Mesenchymal stem cell (in vitro differentiated cells and primary cell): ENCODE results near the gene NAT9.

Source experiments
- DNase-seq: peaks from one replicate; pipeline ENCODE4 v3.0.0-alpha.2; 2013
- H2AFZ ChIP-seq: one replicate; pipeline ENCODE4 v1.6.1; 2013; ENCODE audit warnings: low read depth, mild to moderate bottlenecking, control low read depth, inconsistent platforms, low read length, moderate library complexity
- H2AK5ac ChIP-seq: 2 replicates; pipeline ENCODE4 v1.6.1; 2013; ENCODE audit warnings: low read length, moderate library complexity, mild to moderate bottlenecking, inconsistent platforms; ENCODE audit not compliant: severe bottlenecking
- H2BK120ac ChIP-seq: one replicate; pipeline ENCODE4 v1.6.1; 2013; ENCODE audit warnings: low read depth, mild to moderate bottlenecking, inconsistent platforms, low read length, moderate library complexity
- H2BK12ac ChIP-seq, 2 experiments: one replicate each; pipeline ENCODE4 v1.6.1; 2013; ENCODE audit warnings: inconsistent platforms in 2 of 2, low read length in 2 of 2, mild to moderate bottlenecking in 2 of 2, moderate library complexity in 2 of 2, control low read depth in 1 of 2
- H2BK15ac ChIP-seq: one replicate; pipeline ENCODE4 v1.6.1; 2013; ENCODE audit warnings: mild to moderate bottlenecking, low read depth, inconsistent platforms; ENCODE audit not compliant: poor library complexity, severe bottlenecking
- H2BK5ac ChIP-seq: 2 replicates; pipeline ENCODE4 v1.6.1; 2013; ENCODE audit warnings: low read depth, mild to moderate bottlenecking, low read length, control low read depth, inconsistent platforms; ENCODE audit not compliant: poor library complexity, severe bottlenecking
- H3K14ac ChIP-seq, 2 experiments: one replicate each; pipeline ENCODE4 v1.6.1; 2013; ENCODE audit warnings: inconsistent platforms in 2 of 2, low read length in 2 of 2, control low read depth in 1 of 2, mild to moderate bottlenecking in 1 of 2, moderate library complexity in 1 of 2
- H3K18ac ChIP-seq, 2 experiments: one replicate each; pipeline ENCODE4 v1.6.1; 2013; ENCODE audit warnings: inconsistent platforms in 2 of 2, low read length in 2 of 2, control low read depth in 1 of 2, low read depth in 1 of 2, mild to moderate bottlenecking in 1 of 2
- H3K23ac ChIP-seq, 2 experiments: one replicate each; pipeline ENCODE4 v1.6.1; 2013; ENCODE audit warnings: inconsistent platforms in 2 of 2, low read length in 2 of 2, mild to moderate bottlenecking in 2 of 2, moderate library complexity in 2 of 2, control low read depth in 1 of 2
- H3K27ac ChIP-seq: 2 replicates; pipeline ENCODE4 v1.5.1; 2013; ENCODE audit warnings: mild to moderate bottlenecking, moderate library complexity, low read length, control low read depth, inconsistent platforms; ENCODE audit not compliant: poor library complexity, severe bottlenecking
- H3K27me3 ChIP-seq, 2 experiments: 2 replicates each; pipeline versions ENCODE4 v1.6.1 to v1.7.0; 2013; ENCODE audit warnings: low read length in 2 of 2, mild to moderate bottlenecking in 2 of 2, moderate library complexity in 2 of 2, control low read depth in 1 of 2, inconsistent platforms in 1 of 2; ENCODE audit not compliant: control insufficient read depth in 1 of 2, insufficient read depth in 1 of 2
- H3K36me3 ChIP-seq, 2 experiments: 2 replicates each; pipeline versions ENCODE4 v1.6.1 to v1.7.0; 2013; ENCODE audit warnings: low read length in 2 of 2, control low read depth in 1 of 2, inconsistent platforms in 1 of 2, low read depth in 1 of 2, mild to moderate bottlenecking in 1 of 2; ENCODE audit not compliant: insufficient read depth in 2 of 2, control insufficient read depth in 1 of 2
- H3K4ac ChIP-seq, 2 experiments: one replicate each; pipeline ENCODE4 v1.6.1; 2013; ENCODE audit warnings: inconsistent platforms in 2 of 2, low read length in 2 of 2, mild to moderate bottlenecking in 2 of 2, moderate library complexity in 2 of 2, control low read depth in 1 of 2, low read depth in 1 of 2
- H3K4me1 ChIP-seq: 2 replicates; pipeline ENCODE4 v1.6.1; 2013; ENCODE audit warnings: low read depth, low read length, control low read depth; ENCODE audit not compliant: control insufficient read depth, insufficient read depth
- H3K4me2 ChIP-seq: 2 replicates; pipeline ENCODE4 v1.6.1; 2013; ENCODE audit warnings: low read length, mild to moderate bottlenecking, inconsistent platforms; ENCODE audit not compliant: poor library complexity, severe bottlenecking
- H3K4me3 ChIP-seq, 2 experiments: 2 replicates each; pipeline versions ENCODE4 v1.5.1 to v1.7.0; 2013; ENCODE audit warnings: low read length in 2 of 2, mild to moderate bottlenecking in 2 of 2, control low read depth in 1 of 2, low read depth in 1 of 2; ENCODE audit not compliant: insufficient read depth in 1 of 2
- H3K79me1 ChIP-seq: replicated peaks from 2 replicates; pipeline ENCODE4 v1.6.1; 2013; ENCODE audit warnings: mild to moderate bottlenecking, control low read depth, low read length, inconsistent platforms; ENCODE audit not compliant: poor library complexity, severe bottlenecking
- H3K9ac ChIP-seq: 2 replicates; pipeline ENCODE4 v1.7.0; 2013; ENCODE audit warnings: mild to moderate bottlenecking, low read length, moderate library complexity
- H3K9me3 ChIP-seq: 2 replicates; pipeline ENCODE4 v1.7.0; 2013; ENCODE audit warnings: mild to moderate bottlenecking, low read length; ENCODE audit not compliant: control insufficient read depth
- H4K8ac ChIP-seq: one replicate; pipeline ENCODE4 v1.6.1; 2013; ENCODE audit warnings: inconsistent platforms, mild to moderate bottlenecking, low read length, moderate library complexity
- H4K91ac ChIP-seq: one replicate; pipeline ENCODE4 v1.6.1; 2013; ENCODE audit warnings: mild to moderate bottlenecking, low read length, inconsistent platforms
- WGBS: methylation state at CpG from one replicate; pipeline ENCODE4 v1.1.7; 2013; ENCODE audit warnings: mixed read lengths; 5-methylcytosine and 5-hydroxymethylcytosine counted together

The NAT9 gene

DNA sequence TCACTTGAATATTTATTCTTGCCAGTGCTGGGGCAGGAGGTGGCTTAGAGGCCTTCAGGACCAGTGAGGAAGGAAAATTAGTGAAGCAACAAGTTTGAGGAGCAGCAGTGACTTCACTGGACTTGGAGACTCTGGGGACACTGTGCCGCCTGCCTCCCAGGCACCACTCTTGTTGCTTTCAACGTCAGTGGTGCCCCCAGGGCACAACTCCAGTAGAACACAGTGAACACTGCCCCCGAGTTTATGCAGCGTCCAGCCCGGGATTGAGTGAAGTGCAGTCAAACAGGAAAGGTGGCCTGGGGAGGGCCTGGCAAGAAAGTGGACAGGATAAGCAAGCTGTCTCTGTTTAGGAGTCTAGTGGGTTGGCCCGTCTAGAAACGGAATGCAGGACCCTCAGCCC, 24.4 kb upstream of the NAT9 start:
- H2AFZ ChIP-seq: no peak overlapping the region
- no peak overlapping the region for H4K8ac ChIP-seq
- H2BK120ac ChIP-seq: no peak overlapping the region
- DNase-seq: no peak
- H3K23ac ChIP-seq: no peak overlapping the region
- 94% methylated on average over 7 of the region's 7 CpGs for WGBS
- no peak overlapping the region for H2BK5ac ChIP-seq
- H2BK12ac ChIP-seq: no peak overlapping the region
- peaks cover 3% of the 10 kb centered on the region for H3K79me1 ChIP-seq
- no peak overlapping the region for H3K4ac ChIP-seq
- no peak overlapping the region for H3K4me2 ChIP-seq
- no peak overlapping the region for H3K9ac ChIP-seq
- no peak overlapping the region for H2AK5ac ChIP-seq
- H3K4me1 ChIP-seq: peaks cover 33% of the 10 kb centered on the region
- no peak overlapping the region for H3K18ac ChIP-seq
- no peaks in the 10 kb centered on the region for H3K27me3 ChIP-seq
- no peak overlapping the region for H3K27ac ChIP-seq
- no peak overlapping the region for H2BK15ac ChIP-seq
- no peaks in the 10 kb centered on the region for H3K9me3 ChIP-seq
- H3K36me3 ChIP-seq: peaks cover 67 to 68% of the 10 kb centered on the region in 2 experiments
- H3K4me3 ChIP-seq: no peak overlapping the region
- H4K91ac ChIP-seq: no peak overlapping the region
- no peak overlapping the region for H3K14ac ChIP-seq

DNA sequence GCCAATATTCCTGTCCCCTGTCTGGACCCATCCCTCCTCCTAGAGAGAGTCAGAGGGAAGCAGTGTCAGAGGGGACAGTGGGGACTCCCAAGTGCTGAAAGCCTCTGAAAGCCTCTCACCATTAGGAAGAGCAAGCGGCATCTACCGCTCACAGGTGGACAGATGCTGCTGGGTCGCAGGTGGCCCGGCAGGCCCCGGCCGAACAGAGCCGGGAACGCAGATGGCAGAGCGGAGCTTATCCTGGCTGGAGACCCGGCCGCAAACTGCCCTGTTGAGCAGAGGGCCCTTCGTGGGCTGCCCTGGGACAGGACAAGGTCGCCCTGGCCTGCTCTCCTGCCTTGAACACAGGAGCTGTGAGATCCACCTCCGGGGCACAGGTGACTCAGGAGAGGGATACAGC, 23.0 kb upstream of the NAT9 start:
- Histone ChIP-seq H2AK5ac (peak overlapping the region; percentile 31), H3K9ac (no peak overlapping the region), H2BK120ac (no peak overlapping the region), H4K91ac (no peak overlapping the region), H3K27me3 (no peaks in the 10 kb centered on the region), H2BK15ac (no peak overlapping the region), H3K4me3 (no peak overlapping the region), H3K9me3 (no peaks in the 10 kb centered on the region), H3K14ac (no peak overlapping the region), H3K18ac (no peak overlapping the region), H3K36me3 (peaks cover 66 to 77% of the 10 kb centered on the region in 2 experiments), H3K4me2 (no peak overlapping the region), H4K8ac (no peak overlapping the region), H3K4me1 (peaks cover 32% of the 10 kb centered on the region), H2BK12ac (peak overlapping the region in 1 of 2 experiments; percentile 45), H3K79me1 (peaks cover 3% of the 10 kb centered on the region), H2BK5ac (no peak overlapping the region), H3K4ac (no peak overlapping the region), H3K23ac (no peak overlapping the region), H2AFZ (no peak overlapping the region), H3K27ac (no peak overlapping the region)
- WGBS: 97% methylated on average over 14 of the region's 14 CpGs
- DNase-seq: no peak

DNA sequence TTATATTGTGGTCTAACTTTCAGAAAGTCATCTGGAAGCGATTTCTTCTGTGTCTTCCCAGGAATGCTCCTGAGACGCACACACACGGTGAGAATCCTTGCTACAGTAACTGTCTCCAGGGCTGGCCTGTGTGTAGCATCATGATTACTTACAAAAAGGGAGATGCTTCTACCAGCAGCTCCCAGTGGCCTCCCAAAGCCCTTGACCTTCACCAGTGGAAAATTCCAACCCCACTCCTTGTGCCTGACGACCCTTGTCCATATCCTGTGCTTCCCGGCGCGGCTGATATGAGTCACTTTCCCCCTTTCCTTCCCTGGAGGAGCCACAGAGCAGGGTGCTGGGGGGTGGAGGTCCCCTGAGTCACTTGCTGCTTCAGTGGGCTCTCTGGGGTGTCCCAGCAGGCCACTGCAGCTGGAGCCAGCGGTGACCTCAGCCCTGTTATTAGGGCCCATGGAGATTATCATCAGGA, 22.1 kb upstream of the NAT9 start:
- Histone ChIP-seq H3K27me3 (no peaks in the 10 kb centered on the region), H2BK12ac (no peak overlapping the region), H3K23ac (no peak overlapping the region), H3K4ac (no peak overlapping the region), H2BK5ac (no peak overlapping the region), H3K18ac (no peak overlapping the region), H2BK120ac (no peak overlapping the region), H4K91ac (peak overlapping the region; percentile 35), H3K36me3 (peaks cover 68 to 85% of the 10 kb centered on the region in 2 experiments), H3K9me3 (no peaks in the 10 kb centered on the region), H3K9ac (no peak overlapping the region), H3K14ac (no peak overlapping the region), H3K4me2 (peak overlapping the region; percentile 20), H3K4me1 (peaks cover 29% of the 10 kb centered on the region), H2AK5ac (no peak overlapping the region), H4K8ac (no peak overlapping the region), H3K79me1 (peaks cover 2% of the 10 kb centered on the region), H3K4me3 (no peak overlapping the region), H3K27ac (peak overlapping the region; percentile 70), H2BK15ac (no peak overlapping the region), H2AFZ (no peak overlapping the region)
- WGBS: 11% methylated on average over 7 of the region's 8 CpGs
- DNase-seq: peak; percentile 78

DNA sequence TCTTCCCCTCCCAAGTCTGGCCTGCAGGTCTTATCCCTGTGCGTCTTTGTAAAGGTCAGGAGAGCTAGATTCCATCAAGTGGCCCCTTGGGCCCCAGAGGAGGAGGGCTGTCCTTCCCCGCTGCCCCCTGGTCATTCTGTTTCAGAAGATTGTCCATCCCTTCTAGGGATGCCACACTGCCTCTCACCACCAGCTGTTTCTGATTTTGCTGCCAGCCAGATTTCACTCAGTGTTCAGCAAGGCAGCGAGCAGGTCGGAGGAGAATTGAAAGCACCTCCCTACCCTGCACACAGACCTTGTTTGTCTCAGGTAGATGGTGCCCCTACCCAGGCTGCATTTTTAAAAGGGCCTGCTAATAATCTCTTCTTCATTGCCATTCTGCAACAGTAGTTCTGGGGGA, 21.7 kb upstream of the NAT9 start:
- peak; percentile 9 for DNase-seq
- H3K36me3 ChIP-seq: peaks cover 69 to 89% of the 10 kb centered on the region in 2 experiments
- peak overlapping the region in 1 of 2 experiments; percentile 56 for H3K4ac ChIP-seq
- H2BK15ac ChIP-seq: no peak overlapping the region
- H2BK5ac ChIP-seq: no peak overlapping the region
- H3K14ac ChIP-seq: no peak overlapping the region
- no peak overlapping the region for H2AFZ ChIP-seq
- H4K8ac ChIP-seq: no peak overlapping the region
- peak overlapping the region in 1 of 2 experiments; percentile 60 for H2BK12ac ChIP-seq
- H3K23ac ChIP-seq: no peak overlapping the region
- peak overlapping the region; percentile 63 for H2AK5ac ChIP-seq
- no peaks in the 10 kb centered on the region for H3K27me3 ChIP-seq
- H2BK120ac ChIP-seq: no peak overlapping the region
- H3K9ac ChIP-seq: no peak overlapping the region
- no peaks in the 10 kb centered on the region for H3K9me3 ChIP-seq
- no peak overlapping the region for H3K4me3 ChIP-seq
- H3K79me1 ChIP-seq: no peaks in the 10 kb centered on the region
- 66% methylated on average over 4 of the region's 4 CpGs for WGBS
- no peak overlapping the region for H3K4me2 ChIP-seq
- H4K91ac ChIP-seq: no peak overlapping the region
- H3K18ac ChIP-seq: peak overlapping the region in 1 of 2 experiments; percentile 29
- H3K4me1 ChIP-seq: peaks cover 27% of the 10 kb centered on the region
- H3K27ac ChIP-seq: peak overlapping the region; percentile 70
